GM12878 (cell line): ENCODE results near the gene GLT6D1. TPM values are rescaled to one million over a fixed set of nuclear protein-coding genes. Genes with fewer than 3 reads are reported as not detected.

ENCODE experiments used
- ATAC-seq: fragments of 200-7000 bp; cut with Tn5 transposase; 3 replicates; pipeline ENCODE4 v1.9.1; 2020; ENCODE audit warnings: mild to moderate bottlenecking, moderate library complexity
- BruUV-seq: library from RNA; stranded (reverse); fragments of 400-500 nt; replicated peaks from 2 replicates; lab custom pipeline; 2021; lab: Mats Ljungman, UMichigan
- CTCF ChIA-PET: fragments of 300-600 bp; sonication (Branson Sonifier 250); formaldehyde crosslinking; extraction: SDS; loops from one replicate; lab custom pipeline; 2021; ENCODE audit warnings: inconsistent platforms; lab: Yijun Ruan, JAX
- POLR2A ChIA-PET: fragments of 350-600 bp; formaldehyde crosslinking; extraction: SDS; loops from one replicate; lab custom pipeline; 2021; ENCODE audit warnings: inconsistent platforms; lab: Charles Lee
- RAD21 ChIA-PET: fragments of 300-600 bp; sonication (Branson Sonifier 250); formaldehyde crosslinking; loops from one replicate; lab custom pipeline; 2023; ENCODE audit warnings: antibody characterized with exemption; ENCODE audit not compliant: unreplicated experiment; lab: Charles Lee
- SMC1A ChIA-PET: fragments of 300-600 bp; sonication (Branson Sonifier 250); formaldehyde crosslinking; loops from one replicate; lab custom pipeline; 2023; ENCODE audit not compliant: unreplicated experiment, uncharacterized antibody; lab: Charles Lee
- DNase-seq: peaks from one replicate; pipeline ENCODE4 v3.0.0-alpha.2; 2011; ENCODE audit warnings: low read depth, low spot score
- FAIRE-seq: peaks from 3 replicates; lab custom pipeline; 2011; peaks lifted over from hg19 to GRCh38; lab: Jason Lieb, UNC
- H2AFZ ChIP-seq: 2 replicates; pipeline ENCODE4 v1.6.0; 2011; ENCODE audit warnings: low read depth, low read length, control low read depth; ENCODE audit not compliant: control insufficient read depth
- H3K27ac ChIP-seq: 2 replicates; pipeline ENCODE4 v1.5.1; 2011; ENCODE audit warnings: control low read depth; ENCODE audit not compliant: control insufficient read depth, insufficient read depth
- H3K27me3 ChIP-seq, 2 experiments: replicated peaks in 1 of 2; 2 replicates each; pipeline versions ENCODE4 v1.6.0 to v1.6.1; 2011; ENCODE audit warnings: low read length in 1 of 2; ENCODE audit not compliant: control insufficient read depth in 2 of 2, insufficient read depth in 2 of 2
- H3K36me3 ChIP-seq, 2 experiments: 2 replicates each; pipeline ENCODE4 v1.5.1; 2011; ENCODE audit warnings: low read length in 1 of 2; ENCODE audit not compliant: control insufficient read depth in 2 of 2, insufficient read depth in 2 of 2
- H3K4me1 ChIP-seq: 2 replicates; pipeline ENCODE4 v1.6.1; 2011; ENCODE audit warnings: mild to moderate bottlenecking, low read length, moderate library complexity, mixed read lengths; ENCODE audit not compliant: control insufficient read depth, insufficient read depth
- H3K4me2 ChIP-seq: 2 replicates; pipeline ENCODE4 v1.6.0; 2011; ENCODE audit warnings: control low read depth; ENCODE audit not compliant: control insufficient read depth, insufficient read depth
- H3K4me3 ChIP-seq: fragments of 200-600 bp; sonication (generic); 2 replicates; pipeline ENCODE4 v1.5.1; 2016
- H3K79me2 ChIP-seq: 2 replicates; pipeline ENCODE4 v1.6.0; 2011; ENCODE audit warnings: low read length; ENCODE audit not compliant: control insufficient read depth, insufficient read depth
- H3K9ac ChIP-seq: 2 replicates; pipeline ENCODE4 v1.8.0; 2011; ENCODE audit warnings: low read length, control low read depth, mixed read lengths; ENCODE audit not compliant: control insufficient read depth, insufficient read depth
- H3K9me3 ChIP-seq: replicated peaks from 3 replicates; pipeline ENCODE4 v1.5.1; 2011; ENCODE audit warnings: mild to moderate bottlenecking, low read length; ENCODE audit not compliant: control insufficient read depth, insufficient read depth
- H4K20me1 ChIP-seq: 2 replicates; pipeline ENCODE4 v1.6.0; 2011; ENCODE audit not compliant: control insufficient read depth, insufficient read depth
- ASH2L ChIP-seq: fragments of 300-600, 200-600 bp; sonication (generic); IDR thresholded peaks from 2 replicates; pipeline ENCODE4 v1.6.1; 2017; ENCODE audit warnings: low read depth, mild to moderate bottlenecking, borderline replicate concordance
- CREB1 ChIP-seq: IDR thresholded peaks from 2 replicates; pipeline ENCODE4 v1.6.1; 2012; ENCODE audit warnings: low read depth, mild to moderate bottlenecking, inconsistent platforms
- EZH2 ChIP-seq: IDR thresholded peaks from 2 replicates; pipeline ENCODE4 v1.6.1; 2012; ENCODE audit warnings: low read depth, mild to moderate bottlenecking, control low read depth, inconsistent platforms, low read length, borderline replicate concordance; ENCODE audit not compliant: control insufficient read depth
- FOXM1 ChIP-seq: IDR thresholded peaks from 2 replicates; pipeline ENCODE4 v1.6.1; 2012; ENCODE audit warnings: low read depth, mild to moderate bottlenecking, inconsistent platforms, low read length, moderate library complexity
- HDAC6 ChIP-seq: fragments of 200-600 bp; sonication (generic); IDR thresholded peaks from one replicate; pipeline ENCODE4 v1.8.0; 2017; ENCODE audit warnings: antibody characterized with exemption; ENCODE audit not compliant: unreplicated experiment
- KLF5 ChIP-seq: fragments of 450-650 bp; IDR thresholded peaks from 2 replicates; pipeline ENCODE4 v1.6.1; 2014; ENCODE audit warnings: mild to moderate bottlenecking; ENCODE audit not compliant: partially characterized antibody
- MEF2A ChIP-seq: IDR thresholded peaks from 2 replicates; pipeline ENCODE4 v1.6.1; 2011; ENCODE audit warnings: low read depth, mild to moderate bottlenecking, low read length, moderate library complexity; ENCODE audit not compliant: insufficient read depth
- MYB ChIP-seq: fragments of 150-350 bp; IDR thresholded peaks from 2 replicates; pipeline ENCODE4 v1.6.1; 2014; ENCODE audit warnings: mild to moderate bottlenecking, low read depth, low read length, borderline replicate concordance
- RCOR1 ChIP-seq: conservative IDR thresholded peaks from 2 replicates; pipeline ENCODE4 v1.6.1; 2012; ENCODE audit warnings: low read depth, low read length, improper control_type of control experiment
- SIX5 ChIP-seq: IDR thresholded peaks from 2 replicates; pipeline ENCODE4 v1.6.1; 2011; ENCODE audit warnings: mild to moderate bottlenecking, low read depth, low read length, moderate library complexity; ENCODE audit not compliant: severe bottlenecking
- TCF12 ChIP-seq: IDR thresholded peaks from 2 replicates; pipeline ENCODE4 v1.6.1; 2011; ENCODE audit warnings: low read depth, mild to moderate bottlenecking, low read length
- YY1 ChIP-seq: IDR thresholded peaks from 2 replicates; pipeline ENCODE4 v1.6.1; 2011; ENCODE audit warnings: low read depth, mild to moderate bottlenecking, low read length
- ZNF384 ChIP-seq: IDR thresholded peaks from 2 replicates; pipeline ENCODE4 v1.6.1; 2012; ENCODE audit warnings: low read depth, mild to moderate bottlenecking, low read length, improper control_type of control experiment, borderline replicate concordance
- WGBS: methylation state at CpG from one replicate; pipeline ENCODE4 v1.1.6; 2016; ENCODE audit warnings: low lambda C conversion rate; ENCODE audit not compliant: insufficient replicate concordance, insufficient coverage; ENCODE audit errors: missing lambda C conversion rate; 5-methylcytosine and 5-hydroxymethylcytosine counted together
- in situ Hi-C: fragments of 300-500 bp; cut with MboI; formaldehyde crosslinking; loops from 9 replicates; pipeline ENCODE4 v1.14.3; 2018; ENCODE audit warnings: mixed read lengths
- intact Hi-C: fragments of 100-400 bp; cut with micrococcal nuclease; formaldehyde crosslinking; loops from one replicate; pipeline ENCODE4 v1.14.2; 2022; ENCODE audit not compliant: unreplicated experiment
- polyA plus RNA-seq, 11 experiments: library from polyadenylated mRNA; depleted of rRNA in 4 of 11; unstranded in 6 of 11; stranded (reverse) in 5 of 11; fragments of >200 nt; fragmentation: Nextera tagmentation in 4 of 11; fragmentation: Illumina TruSeq in 1 of 11; extraction: Ambion mirVana in 4 of 11; extraction: Trizol in 1 of 11; gene quantifications; 1 replicate in 1 of 11; 2 replicates in 10 of 11; pipeline versions ENCODE4 v1.2.1 to v1.2.3, GENCODE V29; 2011 to 2016; ENCODE audit warnings: inconsistent platforms in 2 of 11, missing spikeins in 2 of 11, low read depth in 1 of 11
- total RNA-seq, 4 experiments: library from RNA; depleted of rRNA in 3 of 4; stranded (reverse); fragments of >200 nt in 3 of 4; fragmentation: Illumina TruSeq in 1 of 4; extraction: Trizol in 1 of 4; gene quantifications; 2 replicates each; pipeline versions ENCODE4 v1.2.1 to v1.2.3, GENCODE V29; 2013 to 2021
- TF ChIP-seq, protein P1 (sequence below), 3 experiments: IDR thresholded peaks in 2 of 3; conservative IDR thresholded peaks in 1 of 3; 2 replicates each; pipeline ENCODE4 v1.5.1; 2011; ENCODE audit warnings: low read depth in 3 of 3, low read length in 3 of 3, mild to moderate bottlenecking in 3 of 3, control low read depth in 2 of 3, moderate library complexity in 2 of 3, inconsistent platforms in 1 of 3, mixed read lengths in 1 of 3; ENCODE audit not compliant: control insufficient read depth in 2 of 3, insufficient read depth in 1 of 3; ENCODE audit errors: extremely low read depth in 1 of 3
- TF ChIP-seq, protein P2 (sequence below): fragments of 450-650 bp; IDR thresholded peaks from 2 replicates; pipeline ENCODE4 v1.6.1; 2014; ENCODE audit warnings: mild to moderate bottlenecking

The GLT6D1 gene
- total and polyA plus RNA-seq, 10 of the 15 experiments (the other 5 are each of a cell fraction or from before 2014, with no cell fraction given): not detected

DNA sequence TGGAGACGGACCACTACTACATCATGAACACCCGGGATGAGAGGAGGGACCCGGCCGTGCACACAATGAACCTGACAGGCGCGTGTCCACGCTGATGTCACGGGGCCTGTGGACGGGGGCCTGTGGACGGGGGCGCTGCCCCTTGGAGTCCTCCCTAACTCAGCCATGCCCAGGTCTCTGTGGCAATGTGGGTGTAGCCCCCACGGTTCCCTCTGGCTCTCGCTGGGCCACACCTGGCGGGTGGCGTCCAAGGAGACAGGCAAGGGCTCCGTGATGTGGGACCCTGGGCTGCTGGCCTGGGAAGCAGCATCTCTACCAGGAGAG, 55.7 kb downstream of the GLT6D1 start:
- in situ Hi-C loops: no loop called here
- no peak overlapping the region for H3K4me2 ChIP-seq
- FAIRE-seq: no peak
- CTCF ChIA-PET: no interaction called here
- H3K27me3 ChIP-seq: no peaks in the 10 kb centered on the region
- no peak overlapping the region for H3K27ac ChIP-seq
- H4K20me1 ChIP-seq: no peaks in the 10 kb centered on the region
- SMC1A ChIA-PET: no interaction called here
- no TSS peak for BruUV-seq
- POLR2A ChIA-PET: no interaction called here
- DNase-seq: no peak
- H3K79me2 ChIP-seq: no peaks in the 10 kb centered on the region
- no peaks in the 10 kb centered on the region for H3K36me3 ChIP-seq
- H3K4me1 ChIP-seq: no peaks in the 10 kb centered on the region
- H2AFZ ChIP-seq: no peak overlapping the region
- no peak for ATAC-seq
- no peak for TF ChIP-seq TCF12
- no peak for TF ChIP-seq EZH2
- TF ChIP-seq MYB: no peak
- no peak for TF ChIP-seq ASH2L
- no peak for TF ChIP-seq KLF5
- TF ChIP-seq YY1: no peak
- TF ChIP-seq ZNF384: no peak
- H3K9me3 ChIP-seq: no peaks in the 10 kb centered on the region
- RAD21 ChIA-PET: no interaction called here
- 47% methylated on average over 16 of the region's 16 CpGs for WGBS
- H3K4me3 ChIP-seq: no peak overlapping the region
- intact Hi-C loops: no loop called here
- no peak overlapping the region for H3K9ac ChIP-seq

DNA sequence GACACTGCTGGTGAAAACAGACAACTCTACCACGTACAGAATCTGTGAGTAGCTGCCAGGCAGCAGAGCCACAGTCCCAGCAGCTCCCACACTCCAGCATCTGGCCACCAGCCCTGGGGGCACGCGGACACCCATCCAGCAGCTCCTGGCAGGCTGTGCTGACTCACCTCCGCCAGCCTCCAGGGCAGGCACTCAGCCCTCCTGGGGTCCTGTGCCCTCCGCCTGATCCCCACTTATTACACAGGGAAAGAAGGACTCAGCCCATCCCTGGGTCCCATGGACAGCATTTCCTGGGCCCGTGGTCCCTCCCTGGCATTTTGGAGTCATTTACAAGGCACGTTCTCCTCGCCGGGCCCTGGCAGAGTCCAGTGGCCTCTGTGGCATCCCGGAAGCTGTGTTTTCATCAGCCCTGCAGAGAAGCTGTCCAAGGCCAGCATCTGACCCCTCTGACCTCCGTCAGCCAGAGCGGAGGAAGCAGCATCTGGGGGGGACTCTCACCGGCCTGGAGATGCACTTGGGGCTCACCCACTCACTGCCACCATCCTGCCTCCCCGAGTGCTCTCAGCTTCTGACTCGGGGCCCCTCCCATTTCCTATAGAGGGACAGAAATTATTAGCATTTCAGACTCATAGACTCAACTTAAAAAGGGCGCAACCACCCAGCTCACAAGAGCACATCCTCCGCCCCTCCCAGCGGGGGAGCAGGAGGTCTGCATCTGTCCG, 56.2 kb downstream of the GLT6D1 start:
- CTCF ChIA-PET: no interaction called here
- Histone ChIP-seq H2AFZ (no peak overlapping the region), H3K79me2 (no peaks in the 10 kb centered on the region), H3K4me2 (no peak overlapping the region), H3K27me3 (no peaks in the 10 kb centered on the region), H3K4me3 (no peak overlapping the region), H3K4me1 (no peaks in the 10 kb centered on the region), H3K9ac (no peak overlapping the region), H4K20me1 (no peaks in the 10 kb centered on the region), H3K36me3 (no peaks in the 10 kb centered on the region), H3K27ac (no peak overlapping the region), H3K9me3 (no peaks in the 10 kb centered on the region)
- in situ Hi-C loops (no loop called here), intact Hi-C loops (no loop called here)
- POLR2A ChIA-PET: no interaction called here
- FAIRE-seq (no peak), DNase-seq (no peak), ATAC-seq (no peak)
- 22% methylated on average over 17 of the region's 19 CpGs for WGBS
- SMC1A ChIA-PET: no interaction called here
- RAD21 ChIA-PET: no interaction called here
- no TSS peak for BruUV-seq
- TF ChIP-seq RCOR1: no peak
- TF ChIP-seq CREB1: no peak
- TF ChIP-seq, protein P1, sequence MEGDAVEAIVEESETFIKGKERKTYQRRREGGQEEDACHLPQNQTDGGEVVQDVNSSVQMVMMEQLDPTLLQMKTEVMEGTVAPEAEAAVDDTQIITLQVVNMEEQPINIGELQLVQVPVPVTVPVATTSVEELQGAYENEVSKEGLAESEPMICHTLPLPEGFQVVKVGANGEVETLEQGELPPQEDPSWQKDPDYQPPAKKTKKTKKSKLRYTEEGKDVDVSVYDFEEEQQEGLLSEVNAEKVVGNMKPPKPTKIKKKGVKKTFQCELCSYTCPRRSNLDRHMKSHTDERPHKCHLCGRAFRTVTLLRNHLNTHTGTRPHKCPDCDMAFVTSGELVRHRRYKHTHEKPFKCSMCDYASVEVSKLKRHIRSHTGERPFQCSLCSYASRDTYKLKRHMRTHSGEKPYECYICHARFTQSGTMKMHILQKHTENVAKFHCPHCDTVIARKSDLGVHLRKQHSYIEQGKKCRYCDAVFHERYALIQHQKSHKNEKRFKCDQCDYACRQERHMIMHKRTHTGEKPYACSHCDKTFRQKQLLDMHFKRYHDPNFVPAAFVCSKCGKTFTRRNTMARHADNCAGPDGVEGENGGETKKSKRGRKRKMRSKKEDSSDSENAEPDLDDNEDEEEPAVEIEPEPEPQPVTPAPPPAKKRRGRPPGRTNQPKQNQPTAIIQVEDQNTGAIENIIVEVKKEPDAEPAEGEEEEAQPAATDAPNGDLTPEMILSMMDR (IDR thresholded peaks at IDR 0.05 in 2 of 3, conservative IDR thresholded peaks at IDR 0.05 in 1 of 3; ENCODE audit: control insufficient read depth in 2 of 3, extremely low read depth in 1 of 3, insufficient read depth in 1 of 3, low read depth in 3 of 3, low read length in 3 of 3): no peak
- TF ChIP-seq HDAC6: no peak
- TF ChIP-seq, protein P2, sequence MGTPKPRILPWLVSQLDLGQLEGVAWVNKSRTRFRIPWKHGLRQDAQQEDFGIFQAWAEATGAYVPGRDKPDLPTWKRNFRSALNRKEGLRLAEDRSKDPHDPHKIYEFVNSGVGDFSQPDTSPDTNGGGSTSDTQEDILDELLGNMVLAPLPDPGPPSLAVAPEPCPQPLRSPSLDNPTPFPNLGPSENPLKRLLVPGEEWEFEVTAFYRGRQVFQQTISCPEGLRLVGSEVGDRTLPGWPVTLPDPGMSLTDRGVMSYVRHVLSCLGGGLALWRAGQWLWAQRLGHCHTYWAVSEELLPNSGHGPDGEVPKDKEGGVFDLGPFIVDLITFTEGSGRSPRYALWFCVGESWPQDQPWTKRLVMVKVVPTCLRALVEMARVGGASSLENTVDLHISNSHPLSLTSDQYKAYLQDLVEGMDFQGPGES: no peak
- TF ChIP-seq SIX5: no peak
- TF ChIP-seq FOXM1: no peak
- no peak for TF ChIP-seq MEF2A
